CD4-positive, alpha-beta T cell treated with Interleukin-15 for 4 hours (primary cell): ENCODE measurements around the gene SEC61A1.

Source experiments
- DNase-seq: peaks from one replicate; pipeline ENCODE4 v3.0.0-alpha.2; 2020; ENCODE audit warnings: low spot score

SEC61A1 gene

DNA sequence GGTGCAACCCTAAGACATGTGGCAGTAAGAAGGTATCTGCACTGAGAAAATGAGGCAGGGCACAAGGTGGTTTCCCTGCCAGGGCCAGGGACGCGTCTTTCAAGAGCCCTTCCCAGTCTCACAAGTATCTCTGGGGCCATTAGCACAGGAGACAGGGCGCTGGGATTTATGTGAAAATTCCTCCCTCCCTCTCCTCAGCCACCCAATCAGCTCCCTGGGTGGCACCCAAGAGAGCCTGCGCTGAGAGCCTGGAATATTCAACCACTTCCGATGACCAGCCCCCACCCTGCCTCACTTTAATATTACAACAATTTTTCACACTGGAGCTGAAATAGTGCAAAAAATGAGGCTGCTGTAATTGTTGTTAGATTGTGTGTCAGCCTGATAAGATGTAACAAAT lies 26.1 kb downstream of the SEC61A1 start:
- DNase-seq = no peak

DNA sequence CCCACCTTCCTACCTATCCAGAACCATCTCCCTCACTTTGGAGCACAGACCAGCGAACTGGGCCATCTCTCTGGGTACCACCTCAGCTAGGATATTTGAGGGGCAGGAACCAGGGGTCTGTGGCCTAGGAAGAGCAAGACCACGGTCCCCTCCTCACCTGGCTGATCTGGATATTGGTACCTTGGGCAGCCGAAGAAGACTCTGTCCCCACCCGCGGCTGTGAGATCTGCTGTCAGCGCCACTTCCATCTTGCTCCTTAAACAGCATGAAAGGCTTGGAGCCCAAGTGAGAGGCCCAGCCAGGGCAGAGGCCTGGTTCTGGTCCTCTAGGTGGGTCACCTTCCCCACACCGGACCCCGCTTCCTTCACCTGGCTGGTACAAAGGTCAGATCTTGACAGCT lies 26.6 kb downstream of the SEC61A1 start:
- DNase-seq = no peak

DNA sequence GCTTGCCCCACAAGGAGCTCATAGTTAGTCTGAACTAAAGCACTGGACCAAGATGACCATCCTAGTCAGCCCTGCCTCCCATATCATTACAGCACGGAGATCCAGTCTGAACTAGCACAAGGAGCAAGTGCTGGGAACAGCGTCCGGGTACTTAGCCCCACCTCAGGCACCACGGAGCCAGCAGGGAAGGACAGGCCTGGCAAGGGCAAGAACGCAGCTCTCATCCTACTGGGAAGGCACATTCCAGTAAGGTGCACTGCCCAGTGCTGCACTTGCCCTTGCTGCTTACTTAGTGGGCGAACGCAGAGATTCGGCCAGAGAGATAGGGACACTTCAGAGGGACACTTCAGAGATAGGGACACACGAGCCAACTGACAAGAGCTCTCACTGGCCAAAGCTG lies 27.6 kb downstream of the SEC61A1 start:
- no peak for DNase-seq

DNA sequence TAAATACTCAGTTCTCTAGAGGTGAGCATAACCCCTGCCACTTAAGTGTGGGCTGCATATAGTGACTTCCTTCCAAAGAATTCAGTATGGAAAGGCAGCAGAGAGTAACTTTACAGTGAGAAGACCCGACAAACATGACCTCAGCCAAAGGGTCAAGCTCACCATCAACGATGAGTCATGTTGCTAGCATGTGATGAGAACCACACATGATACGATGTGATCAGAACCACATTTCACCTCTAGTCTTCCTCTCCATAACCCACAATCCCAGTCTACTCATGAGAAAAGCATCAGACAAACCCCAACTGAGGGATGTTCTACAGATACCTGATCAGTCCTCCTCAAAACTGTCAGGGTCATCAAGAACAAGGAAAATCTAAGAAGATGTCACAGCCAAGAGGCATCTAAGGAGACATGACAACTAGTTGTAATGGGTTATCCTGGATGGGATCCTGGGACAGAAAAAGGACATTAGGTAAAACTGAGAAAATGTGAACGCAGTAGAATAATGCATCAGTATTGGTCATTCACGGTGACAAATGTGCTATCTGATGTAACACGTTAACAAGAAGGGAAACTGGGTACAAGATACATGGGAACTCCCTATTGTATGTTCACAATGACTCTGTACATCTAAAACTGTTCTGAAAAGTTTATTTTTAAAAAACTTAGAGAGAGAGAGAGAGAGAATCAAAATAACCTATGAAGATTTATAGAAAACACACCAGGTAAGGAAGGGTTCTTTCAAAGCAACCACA lies 28.3 kb downstream of the SEC61A1 start:
- DNase-seq = no peak

DNA sequence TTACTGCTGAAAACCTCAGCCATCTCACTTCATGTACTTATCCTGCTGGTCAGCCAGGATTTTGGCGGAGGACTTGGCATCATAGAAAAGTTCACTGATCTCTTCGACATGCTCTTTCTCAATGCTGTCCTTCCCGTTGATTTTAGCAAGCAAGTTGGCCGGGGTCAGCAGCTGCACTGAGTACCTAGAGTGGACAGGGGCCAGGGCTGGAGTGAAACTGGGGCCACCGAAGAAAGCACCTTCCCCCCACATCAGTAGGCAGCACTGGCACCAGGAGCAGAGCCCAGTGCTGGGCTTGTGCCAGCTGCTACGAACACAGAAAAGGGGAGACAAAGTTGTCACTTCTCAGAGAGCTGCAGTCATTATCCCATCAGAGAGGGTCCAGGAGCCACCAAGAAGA lies 29.0 kb downstream of the SEC61A1 start:
- DNase-seq = no peak

DNA sequence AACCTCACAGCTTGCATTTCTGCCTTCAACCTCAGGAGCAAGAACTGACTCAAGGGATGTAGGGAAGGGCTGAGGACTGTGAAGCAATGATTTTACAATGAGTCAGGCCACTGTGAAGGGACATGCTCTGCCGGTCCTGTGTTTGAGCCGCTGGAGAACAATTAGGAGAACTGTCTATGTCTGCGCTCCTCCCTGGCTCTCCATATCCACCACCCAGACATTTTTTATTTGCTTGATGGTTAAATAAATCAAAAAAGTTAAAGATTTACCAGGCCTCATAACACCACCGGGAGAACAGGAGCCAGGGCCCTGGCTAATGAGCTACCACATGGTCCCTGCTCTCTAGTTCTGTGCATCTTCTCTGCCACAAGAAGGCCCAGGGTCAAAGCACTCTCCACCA lies 29.6 kb downstream of the SEC61A1 start:
- no peak for DNase-seq

DNA sequence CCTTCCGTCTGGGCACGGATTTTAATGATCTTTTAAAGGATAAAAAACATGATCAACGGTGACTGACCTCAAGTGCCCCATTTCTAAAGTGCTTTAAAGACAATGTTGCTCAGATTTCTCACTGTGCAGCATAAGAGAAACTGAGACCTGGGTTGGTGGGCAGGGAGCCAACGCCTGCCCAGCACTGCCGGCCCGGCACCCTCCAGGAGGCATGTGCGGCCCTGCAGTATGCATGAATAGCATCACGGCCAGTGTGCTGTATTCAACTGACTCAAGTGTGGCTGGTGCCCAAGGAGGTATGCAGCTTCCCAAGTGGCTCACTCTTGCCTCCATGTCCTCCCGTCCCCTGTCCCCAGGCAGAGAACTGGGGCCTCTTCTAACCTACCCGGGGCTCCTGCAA lies 30.3 kb downstream of the SEC61A1 start:
- no peak for DNase-seq

GRCh38 chr3:128083396-128083795 lies 31.2 kb downstream of the SEC61A1 start:
- no peak for DNase-seq

- no peak for DNase-seq
Observed at GRCh38 chr3:128083980-128084674, 31.9 kb downstream of the SEC61A1 start.

DNA sequence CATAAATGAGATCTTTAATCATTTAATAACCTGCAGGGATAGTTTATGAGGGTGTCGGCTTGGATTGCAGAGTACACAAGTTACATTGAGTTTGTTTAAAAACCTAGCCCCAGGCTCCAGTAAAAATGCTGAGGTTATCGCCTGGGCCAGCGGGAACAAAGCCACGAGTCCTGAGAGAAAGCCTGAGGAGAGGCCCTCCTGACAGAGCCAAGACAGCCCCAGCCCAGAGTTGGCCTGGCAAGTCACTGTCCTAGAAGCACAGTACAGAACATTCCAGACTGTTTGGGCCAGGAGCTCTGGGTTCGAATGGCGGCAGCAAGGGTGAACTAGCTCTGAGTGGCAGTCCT lies 32.4 kb downstream of the SEC61A1 start:
- DNase-seq = no peak

- no peak for DNase-seq
Observed at GRCh38 chr3:128089135-128089534, 36.9 kb downstream of the SEC61A1 start.

- DNase-seq = no peak
Observed at GRCh38 chr3:128091586-128091985, 39.3 kb downstream of the SEC61A1 start.

- DNase-seq = no peak
Observed at GRCh38 chr3:128094295-128095151, 42.3 kb downstream of the SEC61A1 start.

- DNase-seq = peak; percentile 80
Observed at GRCh38 chr3:128095222-128095703, 43.0 kb downstream of the SEC61A1 start.

DNA sequence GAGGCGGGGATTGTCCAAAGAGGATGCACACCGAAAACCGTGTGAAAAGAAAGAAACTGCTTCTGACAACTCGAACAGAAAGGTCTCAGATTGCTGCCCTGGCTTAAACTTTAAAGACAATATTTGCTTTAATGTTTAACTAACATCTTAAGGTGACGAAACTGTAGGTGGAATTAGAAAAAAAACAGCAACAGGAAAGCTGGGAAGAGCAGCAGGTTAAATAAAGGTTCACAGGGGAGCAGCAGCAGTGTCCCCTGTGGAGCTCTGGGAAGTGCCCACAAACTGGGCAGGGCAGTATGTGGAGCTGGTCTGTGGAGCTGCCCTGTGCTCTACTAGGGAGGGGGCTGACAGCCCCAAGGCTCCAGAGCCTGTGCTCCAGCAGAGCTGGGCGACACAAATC lies 46.0 kb downstream of the SEC61A1 start:
- no peak for DNase-seq

- no peak for DNase-seq
Observed at GRCh38 chr3:128100161-128100560, 47.9 kb downstream of the SEC61A1 start.

DNA sequence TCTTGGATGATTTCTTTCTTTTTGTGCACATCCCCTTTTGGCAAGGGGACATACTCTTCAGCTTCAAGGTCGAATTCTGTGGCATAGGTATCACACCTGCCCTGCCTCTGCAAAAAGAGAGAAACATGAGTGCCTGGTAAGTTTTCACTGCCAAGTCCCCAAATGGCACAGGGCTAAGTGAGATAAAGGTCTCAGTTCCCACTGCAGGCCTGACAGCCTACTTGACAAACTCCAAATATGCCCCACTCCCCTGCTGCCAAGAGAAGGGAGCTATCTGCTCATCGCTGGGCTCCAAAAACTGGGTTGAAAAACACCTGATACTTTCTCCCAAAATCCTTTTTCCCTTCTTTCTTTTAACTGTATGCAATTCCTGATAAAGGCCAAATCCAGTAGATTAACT lies 48.4 kb downstream of the SEC61A1 start:
- no peak for DNase-seq

DNA sequence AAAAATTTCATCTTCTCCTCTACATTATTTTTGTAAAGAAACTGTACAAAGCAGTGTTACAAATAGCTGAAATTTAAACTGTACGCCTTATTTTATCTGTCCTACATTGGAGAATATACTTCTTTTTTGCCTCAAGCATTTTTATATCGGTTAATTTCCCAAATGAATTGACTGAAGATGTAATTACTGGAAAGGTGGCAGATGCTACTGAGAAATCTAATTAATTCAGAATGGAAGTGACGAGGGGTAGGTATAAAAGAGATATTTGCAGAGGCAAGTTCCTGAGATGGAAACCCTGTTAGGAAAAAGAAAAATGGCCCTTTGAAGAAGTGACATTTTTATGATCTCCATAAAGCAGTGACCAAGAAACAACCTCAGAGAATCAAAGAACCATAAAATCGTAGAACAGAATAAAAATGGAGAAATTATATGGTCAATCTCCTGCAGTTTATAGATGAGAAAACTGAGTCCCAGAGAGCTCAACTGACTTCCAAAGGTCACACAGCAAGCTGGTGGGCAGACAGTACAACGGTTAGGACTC lies 51.0 kb downstream of the SEC61A1 start:
- DNase-seq = no peak

GRCh38 chr3:128107834-128108233 lies 55.6 kb downstream of the SEC61A1 start:
- DNase-seq = no peak

GRCh38 chr3:128111147-128111546 lies 58.9 kb downstream of the SEC61A1 start:
- no peak for DNase-seq

- DNase-seq = peak; percentile 65
Observed at GRCh38 chr3:128112357-128112968, 60.2 kb downstream of the SEC61A1 start.
